MCF 10A (cell line): ENCODE measurements around the gene EMC7. TPM values are rescaled to one million over a fixed set of nuclear protein-coding genes. Genes with fewer than 3 reads are reported as not detected.

ENCODE experiments used
- BruUV-seq: library from RNA; stranded (reverse); fragments of 400-500 nt; replicated peaks from 2 replicates; lab custom pipeline; 2021; lab: Mats Ljungman, UMichigan
- CTCF ChIA-PET: fragments of 300-600 bp; sonication (Branson Sonifier 250); formaldehyde crosslinking; extraction: SDS; loops from one replicate; lab custom pipeline; 2021; ENCODE audit warnings: antibody characterized with exemption, inconsistent platforms; lab: Yijun Ruan, JAX
- POLR2A ChIA-PET: fragments of 300-600, 350-650 bp; sonication (Branson Sonifier 250); formaldehyde crosslinking; extraction: SDS; loops from one replicate; lab custom pipeline; 2020; ENCODE audit warnings: antibody characterized with exemption, inconsistent platforms; lab: Yijun Ruan, JAX
- DNase-seq: peaks from one replicate; pipeline ENCODE4 v3.0.0-alpha.2; 2018; ENCODE audit not compliant: unreplicated experiment
- H3K27ac Mint-ChIP-seq: one replicate; pipeline ENCODE4 v1.8.0; 2022; ENCODE audit warnings: mild to moderate bottlenecking, low read depth, mixed read lengths; ENCODE audit not compliant: unreplicated experiment
- H3K27me3 Mint-ChIP-seq: one replicate; pipeline ENCODE4 v1.8.0; 2022; ENCODE audit warnings: mixed read lengths; ENCODE audit not compliant: insufficient read depth, unreplicated experiment
- H3K36me3 Mint-ChIP-seq: one replicate; pipeline ENCODE4 v1.8.0; 2022; ENCODE audit warnings: mild to moderate bottlenecking, moderate library complexity, mixed read lengths; ENCODE audit not compliant: insufficient read depth, unreplicated experiment
- H3K4me1 Mint-ChIP-seq: one replicate; pipeline ENCODE4 v1.8.0; 2022; ENCODE audit warnings: mixed read lengths; ENCODE audit not compliant: insufficient read depth, unreplicated experiment
- H3K4me3 Mint-ChIP-seq: one replicate; pipeline ENCODE4 v1.8.0; 2022; ENCODE audit warnings: mild to moderate bottlenecking, moderate library complexity, mixed read lengths; ENCODE audit not compliant: unreplicated experiment
- H3K9me3 Mint-ChIP-seq: one replicate; pipeline ENCODE4 v1.8.0; 2022; ENCODE audit warnings: mixed read lengths; ENCODE audit not compliant: unreplicated experiment
- CTCF ChIP-seq: fragments of 200-600 bp; IDR thresholded peaks from one replicate; pipeline ENCODE4 v1.8.0; 2022; ENCODE audit warnings: antibody characterized with exemption, mild to moderate bottlenecking; ENCODE audit not compliant: unreplicated experiment
- intact Hi-C: fragments of 100-400 bp; cut with micrococcal nuclease; formaldehyde crosslinking; loops from 2 replicates; pipeline ENCODE4 v1.14.1; 2022
- total RNA-seq: library from RNA; stranded (reverse); gene quantifications from 2 replicates; pipeline ENCODE4 v1.2.3, GENCODE V29; 2022

The EMC7 gene
- total RNA-seq, 1 experiment from 2014 or later: 98.2 TPM

- intact Hi-C loops: no loop called here
- Mint-ChIP-seq H3K9me3 (no peaks in the 10 kb centered on the region), H3K4me3 (no peak overlapping the region), H3K27me3 (no peaks in the 10 kb centered on the region), H3K36me3 (peaks cover 5% of the 10 kb centered on the region), H3K4me1 (no peaks in the 10 kb centered on the region), H3K27ac (no peak overlapping the region)
- no peak for TF ChIP-seq CTCF
- CTCF ChIA-PET: interaction anchor here (0.7 to 0.8 kb wide), 3 partner anchors 16 to 76 kb away, joined by 3 to 5 read pairs (median 4); no protein-coding TSS in a partner anchor
- POLR2A ChIA-PET: interaction anchor here (0.8 to 1.1 kb wide), 2 partner anchors 10 to 16 kb away, joined by 3 read pairs; no protein-coding TSS in a partner anchor
- no peak for DNase-seq
- BruUV-seq: no TSS peak
These were observed 31.2 kb upstream of the EMC7 start for GRCh38 chr15:34132881-34133280.

- Mint-ChIP-seq H3K4me1 (no peaks in the 10 kb centered on the region), H3K27me3 (no peaks in the 10 kb centered on the region), H3K27ac (no peak overlapping the region), H3K9me3 (no peaks in the 10 kb centered on the region), H3K4me3 (no peak overlapping the region), H3K36me3 (peaks cover 4% of the 10 kb centered on the region)
- BruUV-seq: no TSS peak
- intact Hi-C loops: no loop called here
- no peak for TF ChIP-seq CTCF
- no peak for DNase-seq
- ChIA-PET CTCF (no interaction called here), POLR2A (no interaction called here)
These were observed 27.2 kb upstream of the EMC7 start for GRCh38 chr15:34128898-34129297.

GRCh38 chr15:34126522-34126921 lies 24.9 kb upstream of the EMC7 start:
- POLR2A ChIA-PET: no interaction called here
- H3K9me3 Mint-ChIP-seq: no peaks in the 10 kb centered on the region
- DNase-seq: no peak
- H3K27ac Mint-ChIP-seq: no peak overlapping the region
- intact Hi-C loops: no loop called here
- H3K36me3 Mint-ChIP-seq: no peaks in the 10 kb centered on the region
- CTCF ChIA-PET: interaction anchor here (0.7 to 1.0 kb wide), 2 partner anchors 15 to 16 kb away, joined by 3 to 4 read pairs; no protein-coding TSS in a partner anchor
- H3K4me1 Mint-ChIP-seq: no peaks in the 10 kb centered on the region
- no TSS peak for BruUV-seq
- no peak for TF ChIP-seq CTCF
- no peak overlapping the region for H3K4me3 Mint-ChIP-seq
- no peaks in the 10 kb centered on the region for H3K27me3 Mint-ChIP-seq

GRCh38 chr15:34125945-34126344 lies 24.3 kb upstream of the EMC7 start:
- CTCF ChIA-PET: interaction anchor here (0.7 to 2.1 kb wide), 3 partner anchors 10 to 83 kb away, joined by 3 to 7 read pairs (median 4); no protein-coding TSS in a partner anchor
- Mint-ChIP-seq H3K4me3 (no peak overlapping the region), H3K36me3 (no peaks in the 10 kb centered on the region), H3K27me3 (no peaks in the 10 kb centered on the region), H3K9me3 (no peaks in the 10 kb centered on the region), H3K4me1 (no peaks in the 10 kb centered on the region), H3K27ac (no peak overlapping the region)
- DNase-seq: no peak
- BruUV-seq: no TSS peak
- POLR2A ChIA-PET: interaction anchor here (0.6 to 1.5 kb wide), 3 partner anchors 10 to 843 kb away, joined by 3 read pairs; partner anchors contain the start of gene AQR
- no peak for TF ChIP-seq CTCF
- intact Hi-C loops: no loop called here
